GM23338 (cell line): ENCODE data around the gene NUDT6. TPM values are rescaled to one million over a fixed set of nuclear protein-coding genes. Genes with fewer than 3 reads are reported as not detected.

Source experiments
- ATAC-seq: fragments of 200-7000 bp; cut with Tn5 transposase; 3 replicates; pipeline ENCODE4 v1.9.1; 2020
- DNase-seq: peaks from one replicate; pipeline ENCODE4 v3.0.0-alpha.2; 2015; ENCODE audit warnings: low spot score
- H2AFZ ChIP-seq: fragments of 200-600 bp; sonication (generic); 2 replicates; pipeline ENCODE4 v1.8.0; 2016; ENCODE audit warnings: antibody characterized with exemption, mild to moderate bottlenecking, moderate library complexity
- H3F3A ChIP-seq: fragments of 200-600 bp; sonication (generic); replicated peaks from 2 replicates; pipeline ENCODE4 v1.8.0; 2017; ENCODE audit warnings: antibody characterized with exemption, mixed run types, low read depth
- H3K27ac ChIP-seq: fragments of 200-600 bp; sonication (generic); 2 replicates; pipeline ENCODE4 v1.6.1; 2016; ENCODE audit warnings: low read depth
- H3K27me3 ChIP-seq: fragments of 200-600 bp; sonication (generic); 2 replicates; pipeline ENCODE4 v1.8.0; 2016; ENCODE audit warnings: mild to moderate bottlenecking, mixed run types, moderate library complexity; ENCODE audit not compliant: insufficient read depth
- H3K36me3 ChIP-seq: fragments of 200-600 bp; sonication (generic); 2 replicates; pipeline ENCODE4 v1.8.0; 2016; ENCODE audit warnings: mild to moderate bottlenecking; ENCODE audit not compliant: insufficient read depth
- H3K4me1 ChIP-seq: fragments of 200-600 bp; sonication (generic); 2 replicates; pipeline ENCODE4 v1.8.0; 2016; ENCODE audit warnings: mild to moderate bottlenecking, moderate library complexity; ENCODE audit not compliant: insufficient read depth
- H3K4me2 ChIP-seq: fragments of 200-600 bp; sonication (generic); 2 replicates; pipeline ENCODE4 v1.7.1; 2017; ENCODE audit warnings: mixed run types
- H3K4me3 ChIP-seq: fragments of 200-600 bp; sonication (generic); 2 replicates; pipeline ENCODE4 v1.6.1; 2016; ENCODE audit warnings: mixed run types
- H3K79me2 ChIP-seq: fragments of 200-600 bp; sonication (generic); replicated peaks from 2 replicates; pipeline ENCODE4 v1.8.0; 2017; ENCODE audit warnings: mild to moderate bottlenecking; ENCODE audit not compliant: insufficient read depth
- H3K9me2 ChIP-seq: fragments of 200-600 bp; sonication (generic); 2 replicates; pipeline ENCODE4 v1.8.0; 2017; ENCODE audit not compliant: insufficient read depth
- H4K20me1 ChIP-seq: fragments of 200-600 bp; sonication (generic); replicated peaks from 2 replicates; pipeline ENCODE4 v1.8.0; 2017; ENCODE audit warnings: mild to moderate bottlenecking; ENCODE audit not compliant: insufficient read depth
- H3K27ac Mint-ChIP-seq: 2 replicates; pipeline ENCODE4 v1.8.0; 2020; ENCODE audit warnings: inconsistent platforms, mild to moderate bottlenecking, moderate library complexity, mixed read lengths
- H3K27me3 Mint-ChIP-seq: 3 replicates; pipeline ENCODE4 v1.8.0; 2022; ENCODE audit warnings: low read depth, mild to moderate bottlenecking, moderate library complexity, mixed read lengths, inconsistent platforms; ENCODE audit not compliant: insufficient read depth, poor library complexity
- H3K36me3 Mint-ChIP-seq: 3 replicates; pipeline ENCODE4 v1.8.0; 2021; ENCODE audit warnings: low read depth, mild to moderate bottlenecking, inconsistent platforms, moderate library complexity, mixed read lengths
- H3K4me1 Mint-ChIP-seq: 3 replicates; pipeline ENCODE4 v1.8.0; 2020; ENCODE audit warnings: mild to moderate bottlenecking, inconsistent platforms, mixed read lengths
- H3K4me3 Mint-ChIP-seq: 3 replicates; pipeline ENCODE4 v1.8.0; 2021; ENCODE audit warnings: moderate library complexity, mild to moderate bottlenecking, inconsistent platforms, mixed read lengths
- H3K9me3 Mint-ChIP-seq: 3 replicates; pipeline ENCODE4 v1.8.0; 2020; ENCODE audit warnings: moderate library complexity, mild to moderate bottlenecking, inconsistent platforms, mixed read lengths
- EZH2phosphoT487 ChIP-seq: fragments of 200-600 bp; sonication (generic); IDR thresholded peaks from one replicate; pipeline ENCODE4 v1.8.1; 2018; ENCODE audit warnings: antibody characterized with exemption; ENCODE audit not compliant: unreplicated experiment
- NANOG ChIP-seq: IDR thresholded peaks from 2 replicates; pipeline ENCODE4 v1.6.1; 2016; ENCODE audit warnings: antibody characterized with exemption, borderline replicate concordance
- POLR2AphosphoS5 ChIP-seq: IDR thresholded peaks from 2 replicates; pipeline ENCODE4 v1.6.1; 2016; ENCODE audit warnings: antibody characterized with exemption, low read depth
- ZNF114 ChIP-seq: fragments of 250-450 bp; sonication (Bioruptor Pico); IDR thresholded peaks from 2 replicates; pipeline ENCODE4 v1.5.0; 2020; ENCODE audit warnings: mild to moderate bottlenecking, moderate library complexity
- ZNF462 ChIP-seq: fragments of 250-450 bp; sonication (Bioruptor Pico); IDR thresholded peaks from 2 replicates; pipeline ENCODE4 v1.5.0; 2020; ENCODE audit warnings: mild to moderate bottlenecking, moderate library complexity
- polyA plus RNA-seq: library from polyadenylated mRNA; unstranded; fragments of >200 nt; fragmentation: Nextera tagmentation; extraction: Ambion mirVana; gene quantifications from 2 replicates; pipeline ENCODE4 v1.2.1, GENCODE V29; 2016
- total RNA-seq: library from RNA; depleted of rRNA; stranded (reverse); fragments of >200 nt; shearing (Covaris generic); gene quantifications from 2 replicates; pipeline ENCODE4 v1.2.3, GENCODE V29; 2014
- TF ChIP-seq, protein P1 (sequence below), 2 experiments: fragments of 200-600 bp in 1 of 2; sonication (generic) in 1 of 2; conservative IDR thresholded peaks; 2 replicates each; pipeline versions ENCODE4 v1.5.1 to v1.6.1; 2016 to 2017; ENCODE audit warnings: antibody characterized with exemption in 2 of 2, low read depth in 2 of 2, mild to moderate bottlenecking in 2 of 2, moderate library complexity in 1 of 2

Gene NUDT6
- total and polyA plus RNA-seq, 2 experiments from 2014 or later = 4.9 to 9.1 TPM

- Histone ChIP-seq H3K27ac (no peak overlapping the region), H3K9me2 (no peaks in the 10 kb centered on the region), H3F3A (no peaks in the 10 kb centered on the region), H3K4me3 (no peak overlapping the region), H4K20me1 (no peaks in the 10 kb centered on the region), H3K79me2 (peaks cover 37% of the 10 kb centered on the region), H3K36me3 (peaks cover 17% of the 10 kb centered on the region), H3K27me3 (no peaks in the 10 kb centered on the region), H2AFZ (no peak overlapping the region), H3K4me1 (peaks cover 16% of the 10 kb centered on the region), H3K4me2 (no peak overlapping the region)
- H3K27me3 Mint-ChIP-seq = no peaks in the 10 kb centered on the region
- DNase-seq = no peak
- no peak overlapping the region for H3K27ac Mint-ChIP-seq
- no peak overlapping the region for H3K4me3 Mint-ChIP-seq
- H3K4me1 Mint-ChIP-seq = no peaks in the 10 kb centered on the region
- TF ChIP-seq EZH2phosphoT487 = no peak
- TF ChIP-seq, protein P1, sequence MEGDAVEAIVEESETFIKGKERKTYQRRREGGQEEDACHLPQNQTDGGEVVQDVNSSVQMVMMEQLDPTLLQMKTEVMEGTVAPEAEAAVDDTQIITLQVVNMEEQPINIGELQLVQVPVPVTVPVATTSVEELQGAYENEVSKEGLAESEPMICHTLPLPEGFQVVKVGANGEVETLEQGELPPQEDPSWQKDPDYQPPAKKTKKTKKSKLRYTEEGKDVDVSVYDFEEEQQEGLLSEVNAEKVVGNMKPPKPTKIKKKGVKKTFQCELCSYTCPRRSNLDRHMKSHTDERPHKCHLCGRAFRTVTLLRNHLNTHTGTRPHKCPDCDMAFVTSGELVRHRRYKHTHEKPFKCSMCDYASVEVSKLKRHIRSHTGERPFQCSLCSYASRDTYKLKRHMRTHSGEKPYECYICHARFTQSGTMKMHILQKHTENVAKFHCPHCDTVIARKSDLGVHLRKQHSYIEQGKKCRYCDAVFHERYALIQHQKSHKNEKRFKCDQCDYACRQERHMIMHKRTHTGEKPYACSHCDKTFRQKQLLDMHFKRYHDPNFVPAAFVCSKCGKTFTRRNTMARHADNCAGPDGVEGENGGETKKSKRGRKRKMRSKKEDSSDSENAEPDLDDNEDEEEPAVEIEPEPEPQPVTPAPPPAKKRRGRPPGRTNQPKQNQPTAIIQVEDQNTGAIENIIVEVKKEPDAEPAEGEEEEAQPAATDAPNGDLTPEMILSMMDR (conservative IDR thresholded peaks at IDR 0.05; ENCODE audit: low read depth in 2 of 2) = peak in 1 of 2 experiments; percentile 20; a peak in 2 of 4 replicates
- H3K36me3 Mint-ChIP-seq = peaks cover 22% of the 10 kb centered on the region
- ATAC-seq = no peak
- no peaks in the 10 kb centered on the region for H3K9me3 Mint-ChIP-seq
These were observed 6.5 kb upstream of the NUDT6 start for GRCh38 chr4:122928930-122929329.

- H3K79me2 ChIP-seq = peaks cover 51% of the 10 kb centered on the region
- DNase-seq (peak; percentile 94), ATAC-seq (peak; percentile 93)
- H3K4me2 ChIP-seq = peak overlapping the region; percentile 97
- Mint-ChIP-seq H3K27ac (peak overlapping the region; percentile 95), H3K9me3 (no peaks in the 10 kb centered on the region), H3K4me3 (no peak overlapping the region; the same call in 2 of the 3 replicates), H3K27me3 (no peaks in the 10 kb centered on the region), H3K36me3 (no peaks in the 10 kb centered on the region), H3K4me1 (peaks cover 10% of the 10 kb centered on the region; the same call in 2 of the 3 replicates)
- peak overlapping the region; percentile 99 for H2AFZ ChIP-seq
- H3K4me1 ChIP-seq = peaks cover 27% of the 10 kb centered on the region
- no peaks in the 10 kb centered on the region for H4K20me1 ChIP-seq
- H3F3A ChIP-seq = 0 out of 2 replicates have a peak, but pooled peaks cover 4% of the 10 kb centered on the region
- H3K9me2 ChIP-seq = no peaks in the 10 kb centered on the region
- peak overlapping the region; percentile 87 for H3K4me3 ChIP-seq
- no peaks in the 10 kb centered on the region for H3K27me3 ChIP-seq
- H3K36me3 ChIP-seq = no peaks in the 10 kb centered on the region
- H3K27ac ChIP-seq = peak overlapping the region; percentile 96
- TF ChIP-seq NANOG (no peak), ZNF114 (CRISPR knock-in tag) (no peak), ZNF462 (no peak), EZH2phosphoT487 (no peak), POLR2AphosphoS5 (peak; percentile 71)
- TF ChIP-seq, protein P1 (conservative IDR thresholded peaks at IDR 0.05; ENCODE audit: low read depth in 2 of 2) = no peak
These were observed 597 bp upstream of the NUDT6 start for GRCh38 chr4:122922877-122923511.
